ENCODE data around the gene KHSRP.

DNA sequence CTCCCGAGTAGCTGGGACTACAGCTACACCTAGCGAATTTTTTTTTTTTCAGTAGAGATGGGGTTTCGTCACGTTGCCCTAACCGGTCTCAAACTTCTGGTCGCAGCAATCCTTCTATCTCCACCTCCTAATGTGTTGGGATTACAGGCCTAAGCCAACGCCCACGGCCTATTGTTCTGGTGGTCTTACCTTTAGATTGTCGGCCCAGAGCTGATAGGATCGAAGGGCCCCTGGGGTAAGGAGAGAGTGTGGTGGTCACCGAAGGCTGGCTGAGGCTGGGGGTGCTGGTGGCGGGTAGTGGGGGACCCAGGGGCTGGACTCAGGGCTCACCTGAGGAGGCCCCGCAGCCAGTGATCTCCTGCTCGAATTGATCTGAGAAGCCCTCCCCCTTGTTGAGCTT lies 46.5 kb upstream of the KHSRP start:
- TF ChIP-seq CTCF (IDR thresholded peaks at IDR 0.05) = no peak
- no peak for TF ChIP-seq POLR2A (IDR thresholded peaks at IDR 0.05)
